ENCODE results near the gene PCDHA4.
"Not testable (repeated sequence)": the region's sequence is repeated elsewhere in the genome, so short reads cannot be mapped to it uniquely, and the experiment has no call there.

PCDHA4 gene

GRCh38 chr5:140806834-140807775 is at the start of gene PCDHA4:
PCDHA4 (plus strand) TSS chr5:140807068.
- DNase-seq (ENCODE audit: low read depth in 2 of 2, low spot score in 1 of 2), result no peak

DNA sequence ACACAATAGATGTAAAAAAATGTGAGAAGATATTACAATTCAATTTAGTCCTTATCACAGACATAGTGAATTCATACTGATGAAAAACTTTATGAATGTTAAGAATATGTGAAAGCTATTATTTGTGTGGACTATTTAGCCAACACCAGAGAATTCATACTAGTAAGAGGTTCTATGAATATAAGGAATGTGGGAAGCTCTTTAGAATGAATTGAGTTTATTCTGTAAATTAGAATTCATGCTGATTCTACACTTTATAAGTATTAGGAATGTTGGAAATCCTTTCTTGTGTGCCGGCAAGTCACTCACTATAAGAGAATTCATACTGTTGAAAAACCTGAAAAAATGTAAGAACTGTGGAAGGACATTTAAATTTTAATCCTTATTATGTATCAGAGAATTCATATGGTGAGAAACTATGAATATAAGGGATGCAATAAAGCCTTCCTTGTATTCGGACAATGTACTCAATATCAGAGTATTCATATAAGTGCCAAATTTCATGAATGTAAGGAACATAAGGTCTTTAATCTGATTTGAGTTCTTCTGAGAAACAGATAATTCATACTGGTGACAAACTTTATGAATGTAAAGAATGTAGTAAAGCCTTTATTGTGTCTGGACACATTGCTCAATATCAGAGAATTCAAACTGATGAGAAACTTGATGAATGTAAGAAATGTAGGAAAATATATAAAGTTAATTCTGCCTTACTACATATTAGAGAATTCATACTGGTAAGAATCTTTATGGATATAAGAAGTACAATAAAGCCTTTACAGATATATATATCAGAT is 42.5 kb upstream of the PCDHA4 start:
- DNase-seq (ENCODE audit: low read depth in 2 of 2, low spot score in 1 of 2), result no peak

DNA sequence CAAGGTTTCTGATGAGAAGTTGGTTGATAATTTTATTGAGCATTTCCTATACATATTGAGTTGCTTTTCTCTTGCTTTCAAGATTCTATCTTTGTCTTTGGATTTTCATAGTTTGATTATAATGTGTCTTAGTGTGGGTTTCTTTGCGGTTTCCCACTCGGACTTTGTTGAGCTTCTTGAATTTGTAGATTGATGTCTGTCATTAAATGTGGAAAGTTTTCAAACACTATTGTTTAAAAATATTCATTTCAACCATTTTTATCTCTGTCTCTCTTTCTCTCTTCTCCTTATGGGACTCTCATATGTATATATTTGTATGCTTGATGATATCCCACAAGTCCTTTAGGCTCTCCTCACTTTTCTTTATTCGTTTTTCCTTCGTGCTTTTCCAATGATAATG is 39.4 kb upstream of the PCDHA4 start:
- DNase-seq (ENCODE audit: low read depth in 2 of 2, low spot score in 1 of 2), result no peak

DNA sequence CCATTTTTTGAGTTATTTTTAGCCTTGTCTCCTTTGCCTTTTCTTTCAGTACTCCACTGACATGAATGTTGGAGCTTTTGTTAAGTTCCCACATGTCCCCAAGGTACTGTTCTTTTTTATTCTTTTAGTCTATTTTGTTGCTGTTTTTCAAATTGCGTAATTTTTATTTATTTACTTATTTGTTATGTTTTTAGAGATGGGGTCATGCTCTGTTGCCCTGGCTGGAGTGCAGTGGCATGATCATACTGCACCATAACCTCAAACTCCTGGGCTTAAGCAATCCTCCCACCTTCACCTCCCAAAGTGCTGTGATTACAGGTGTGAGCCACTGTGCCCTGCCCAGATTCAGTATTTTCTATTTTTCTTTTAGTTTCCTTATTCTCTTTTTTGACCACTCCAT is 26.4 kb upstream of the PCDHA4 start:
- DNase-seq (ENCODE audit: low read depth in 2 of 2, low spot score in 1 of 2), result no peak

DNA sequence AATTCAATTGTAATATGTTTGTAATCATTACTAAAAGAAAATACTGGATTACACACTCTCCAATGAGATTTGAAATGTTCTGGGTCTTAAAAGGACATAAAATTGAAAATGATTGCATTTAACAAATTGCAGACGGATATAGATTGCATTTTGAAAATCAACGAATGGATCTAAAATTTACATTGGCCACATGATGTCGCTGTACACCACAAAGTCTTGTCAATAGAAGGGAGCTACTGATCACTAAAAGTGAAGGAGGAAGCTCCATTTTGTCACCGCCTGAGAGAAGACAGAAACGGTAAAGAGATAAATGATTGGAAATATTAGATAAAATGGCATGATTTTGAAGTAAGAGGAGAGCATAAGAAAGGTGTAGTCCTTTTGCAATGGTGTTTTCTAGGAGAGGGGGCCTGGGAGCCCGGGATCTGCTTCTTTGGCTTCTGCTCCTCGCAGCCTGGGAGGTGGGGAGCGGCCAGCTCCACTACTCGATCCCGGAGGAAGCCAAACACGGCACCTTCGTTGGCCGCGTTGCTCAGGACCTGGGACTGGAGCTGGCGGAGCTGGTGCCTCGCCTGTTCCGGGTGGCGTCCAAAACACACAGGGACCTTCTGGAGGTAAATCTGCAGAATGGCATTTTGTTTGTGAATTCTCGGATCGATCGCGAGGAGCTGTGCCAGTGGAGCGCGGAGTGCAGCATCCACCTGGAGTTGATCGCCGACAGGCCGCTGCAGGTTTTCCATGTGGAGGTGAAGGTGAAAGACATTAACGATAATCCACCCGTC is 20.8 kb upstream of the PCDHA4 start, which contains the start of gene PCDHA1:
Gene PCDHA1, plus strand, starts transcription at position 236 of the 782 bp plus-strand sequence.
- DNase-seq (ENCODE audit: low read depth in 2 of 2, low spot score in 1 of 2), result no peak

GRCh38 chr5:140787422-140787821 is 19.4 kb upstream of the PCDHA4 start:
- not testable (repeated sequence) for DNase-seq (ENCODE audit: low read depth in 2 of 2, low spot score in 1 of 2)

GRCh38 chr5:140787849-140788504 is 18.9 kb upstream of the PCDHA4 start:
- not testable (repeated sequence) for DNase-seq (ENCODE audit: low read depth in 2 of 2, low spot score in 1 of 2)

DNA sequence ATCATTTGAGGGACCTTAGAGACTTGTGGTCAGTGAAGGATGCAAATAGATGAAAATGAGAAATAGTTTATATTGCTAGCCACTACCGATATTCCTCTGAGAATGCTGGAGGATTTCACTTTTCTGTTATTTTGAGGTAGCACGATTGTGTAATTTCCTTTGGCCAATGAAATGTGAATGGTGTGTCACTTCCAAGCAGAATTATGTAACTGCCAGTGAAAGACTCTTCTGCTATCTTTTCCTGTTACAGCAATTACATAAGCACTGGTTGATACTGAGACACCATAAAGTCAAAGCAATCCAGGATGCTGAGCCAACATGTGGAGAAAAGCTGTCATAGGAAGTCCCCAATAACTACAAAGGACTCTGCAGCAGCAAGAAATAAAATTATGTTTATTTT is 15.8 kb upstream of the PCDHA4 start:
- no peak for DNase-seq (ENCODE audit: low read depth in 2 of 2, low spot score in 1 of 2)

- no peak for DNase-seq (ENCODE audit: low read depth in 2 of 2, low spot score in 1 of 2)
These were observed 12.1 kb upstream of the PCDHA4 start, which contains the start of gene PCDHA2 for GRCh38 chr5:140794595-140795258. PCDHA2 (plus strand) TSS chr5:140794852.

GRCh38 chr5:140795259-140795641 is 11.6 kb upstream of the PCDHA4 start:
- no peak for DNase-seq (ENCODE audit: low read depth in 2 of 2, low spot score in 1 of 2)

DNA sequence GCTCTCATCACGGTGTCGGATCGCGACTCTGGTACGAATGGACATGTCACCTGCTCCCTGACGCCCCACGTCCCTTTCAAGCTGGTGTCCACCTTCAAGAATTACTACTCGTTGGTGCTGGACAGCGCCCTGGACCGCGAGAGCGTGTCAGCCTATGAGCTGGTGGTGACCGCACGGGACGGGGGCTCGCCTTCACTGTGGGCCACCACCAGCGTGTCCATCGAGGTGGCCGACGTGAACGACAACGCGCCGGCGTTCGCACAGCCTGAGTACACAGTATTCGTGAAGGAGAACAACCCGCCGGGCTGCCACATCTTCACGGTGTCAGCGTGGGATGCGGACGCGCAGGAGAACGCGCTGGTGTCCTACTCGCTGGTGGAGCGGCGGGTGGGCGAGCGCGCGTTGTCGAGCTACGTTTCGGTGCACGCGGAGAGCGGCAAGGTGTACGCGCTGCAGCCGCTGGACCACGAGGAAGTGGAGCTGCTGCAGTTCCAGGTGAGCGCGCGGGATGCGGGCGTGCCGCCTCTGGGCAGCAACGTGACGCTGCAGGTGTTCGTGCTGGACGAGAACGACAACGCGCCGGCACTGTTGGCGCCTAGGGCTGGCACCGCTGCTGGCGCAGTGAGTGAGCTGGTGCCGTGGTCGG is 10.7 kb upstream of the PCDHA4 start:
- not testable (repeated sequence) for DNase-seq (ENCODE audit: low read depth in 2 of 2, low spot score in 1 of 2)

- DNase-seq (ENCODE audit: low read depth in 2 of 2, low spot score in 1 of 2), result no peak
These were observed 10.2 kb upstream of the PCDHA4 start for GRCh38 chr5:140796718-140797095.

GRCh38 chr5:140800816-140801493 is 5.9 kb upstream of the PCDHA4 start, which contains the start of gene PCDHA3:
PCDHA3 (plus strand) TSS chr5:140801057.
- no peak for DNase-seq (ENCODE audit: low read depth in 2 of 2, low spot score in 1 of 2)

GRCh38 chr5:140801494-140801841 is 5.4 kb upstream of the PCDHA4 start:
- DNase-seq (ENCODE audit: low read depth in 2 of 2, low spot score in 1 of 2), result no peak

DNA sequence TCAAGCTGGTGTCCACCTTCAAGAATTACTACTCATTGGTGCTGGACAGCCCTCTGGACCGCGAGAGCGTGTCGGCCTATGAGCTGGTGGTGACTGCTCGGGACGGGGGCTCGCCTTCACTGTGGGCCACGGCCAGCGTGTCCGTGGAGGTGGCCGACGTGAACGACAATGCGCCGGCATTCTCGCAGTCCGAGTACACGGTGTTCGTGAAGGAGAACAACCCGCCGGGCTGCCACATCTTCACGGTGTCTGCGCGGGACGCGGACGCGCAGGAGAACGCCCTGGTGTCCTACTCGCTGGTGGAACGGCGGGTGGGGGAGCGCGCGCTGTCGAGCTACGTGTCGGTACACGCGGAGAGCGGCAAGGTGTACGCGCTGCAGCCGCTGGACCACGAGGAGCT is 4.5 kb upstream of the PCDHA4 start:
- DNase-seq (ENCODE audit: low read depth in 2 of 2, low spot score in 1 of 2), result not testable (repeated sequence)

DNA sequence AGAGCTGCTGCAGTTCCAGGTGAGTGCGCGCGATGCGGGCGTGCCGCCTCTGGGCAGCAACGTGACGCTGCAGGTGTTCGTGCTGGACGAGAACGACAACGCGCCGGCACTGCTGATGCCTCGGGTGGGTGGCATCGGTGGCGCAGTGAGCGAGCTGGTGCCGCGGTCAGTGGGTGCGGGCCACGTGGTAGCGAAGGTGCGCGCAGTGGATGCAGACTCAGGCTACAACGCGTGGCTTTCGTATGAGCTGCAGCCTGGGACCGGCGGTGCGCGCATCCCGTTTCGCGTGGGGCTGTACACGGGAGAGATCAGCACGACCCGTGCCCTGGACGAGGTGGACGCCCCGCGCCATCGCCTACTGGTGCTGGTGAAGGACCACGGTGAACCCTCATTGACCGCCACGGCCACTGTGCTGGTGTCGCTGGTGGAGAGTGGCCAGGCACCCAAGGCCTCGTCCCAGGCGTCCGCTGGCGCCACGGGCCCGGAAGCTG is 4.0 kb upstream of the PCDHA4 start:
- DNase-seq (ENCODE audit: low read depth in 2 of 2, low spot score in 1 of 2), result no peak

- DNase-seq (ENCODE audit: low read depth in 2 of 2, low spot score in 1 of 2), result not testable (repeated sequence)
These were observed 1.5 kb downstream of the PCDHA4 start for GRCh38 chr5:140808241-140808888.

GRCh38 chr5:140808889-140809291 is 2.0 kb downstream of the PCDHA4 start:
- DNase-seq (ENCODE audit: low read depth in 2 of 2, low spot score in 1 of 2), result no peak
